K562 (cell line): ENCODE measurements around the gene AKT2. TPM values are rescaled to one million over a fixed set of nuclear protein-coding genes. Genes with fewer than 3 reads are reported as not detected.

Experiments
- CTBP1 ChIP-seq: fragments of 450-650 bp; IDR thresholded peaks from 2 replicates; pipeline ENCODE4 v1.6.1; 2016; ENCODE audit warnings: borderline replicate concordance
- ESRRA ChIP-seq: fragments of 450-650 bp; IDR thresholded peaks from 2 replicates; pipeline ENCODE4 v1.6.1; 2014; ENCODE audit warnings: low read depth, mild to moderate bottlenecking, moderate library complexity, borderline replicate concordance
- KLF16 ChIP-seq: IDR thresholded peaks from 2 replicates; pipeline ENCODE4 v1.6.1; 2016; ENCODE audit warnings: antibody characterized with exemption
- MAZ ChIP-seq, 2 experiments: fragments of 450-650 bp in 1 of 2; sonication (generic) in 1 of 2; formaldehyde crosslinking; IDR thresholded peaks in 1 of 2; conservative IDR thresholded peaks in 1 of 2; 2 replicates each; pipeline versions ENCODE4 v1.4.0 to v1.5.0; 2020; ENCODE audit warnings: mild to moderate bottlenecking in 1 of 2, missing genetic modification reagents in 1 of 2
- POLR2G ChIP-seq: fragments of 200-400 bp; formaldehyde crosslinking; IDR thresholded peaks from 2 replicates; pipeline ENCODE4 v1.6.1; 2017; ENCODE audit warnings: low read depth, mild to moderate bottlenecking, antibody characterized with exemption, low read length, moderate library complexity
- RREB1 ChIP-seq: fragments of 250-450 bp; sonication (Bioruptor Pico); IDR thresholded peaks from 2 replicates; pipeline ENCODE4 v1.4.0; 2020
- TAF7 ChIP-seq: fragments of 450-650 bp; IDR thresholded peaks from 2 replicates; pipeline ENCODE4 v1.6.1; 2016; ENCODE audit warnings: missing genetic modification characterization, missing compliant biosample characterization
- TCF7L2 ChIP-seq: fragments of 150-350 bp; IDR thresholded peaks from 2 replicates; pipeline ENCODE4 v1.6.1; 2016; ENCODE audit warnings: low read depth, mild to moderate bottlenecking, low read length, moderate library complexity
- TCFL5 ChIP-seq: fragments of 250-450 bp; sonication (Bioruptor Pico); conservative IDR thresholded peaks from 2 replicates; pipeline ENCODE4 v1.6.1; 2021; ENCODE audit warnings: mild to moderate bottlenecking, moderate library complexity, matching md5 sums
- ZNF395 ChIP-seq: fragments of 200-800 bp; sonication (Bioruptor generic); IDR thresholded peaks from 2 replicates; pipeline ENCODE4 v1.6.1; 2017; ENCODE audit warnings: missing genetic modification characterization, missing compliant biosample characterization
- polyA plus RNA-seq, 8 experiments: library from polyadenylated mRNA; depleted of rRNA in 4 of 8; stranded (reverse) in 5 of 8; unstranded in 3 of 8; fragments of >200 nt; fragmentation: Nextera tagmentation in 2 of 8; fragmentation: Illumina TruSeq in 1 of 8; extraction: Ambion mirVana in 2 of 8; extraction: Trizol in 1 of 8; gene quantifications; 2 replicates each; pipeline versions ENCODE4 v1.2.1 to v1.2.3, GENCODE V29; 2011 to 2014; ENCODE audit warnings: inconsistent platforms in 1 of 8, missing spikeins in 1 of 8
- total RNA-seq, 7 experiments: library from RNA; depleted of rRNA in 6 of 7; stranded (reverse); fragments of >200 nt in 6 of 7; fragmentation: Illumina TruSeq in 2 of 7; extraction: Trizol in 2 of 7; gene quantifications; 2 replicates each; pipeline versions ENCODE4 v1.2.1 to v1.2.3, GENCODE V29; 2011 to 2021; ENCODE audit warnings: low replicate concordance in 1 of 7
- TF ChIP-seq, protein P1 (sequence below): fragments of 250-450 bp; sonication (Bioruptor Pico); IDR thresholded peaks from 2 replicates; pipeline ENCODE4 v1.9.0; 2021; ENCODE audit warnings: mild to moderate bottlenecking, inconsistent platforms
- TF ChIP-seq, protein P2 (sequence below), 2 experiments: fragments of 150-350 bp in 1 of 2; IDR thresholded peaks; 2 replicates each; pipeline ENCODE4 v1.6.1; 2012 to 2016; ENCODE audit warnings: low read depth in 2 of 2, low read length in 2 of 2, mild to moderate bottlenecking in 1 of 2, moderate library complexity in 1 of 2

AKT2 gene
- total and polyA plus RNA-seq, 9 of the 15 experiments (the other 6 are each of a cell fraction or from before 2014, with no cell fraction given), result 1.1 to 132 (median 67.7) TPM

DNA sequence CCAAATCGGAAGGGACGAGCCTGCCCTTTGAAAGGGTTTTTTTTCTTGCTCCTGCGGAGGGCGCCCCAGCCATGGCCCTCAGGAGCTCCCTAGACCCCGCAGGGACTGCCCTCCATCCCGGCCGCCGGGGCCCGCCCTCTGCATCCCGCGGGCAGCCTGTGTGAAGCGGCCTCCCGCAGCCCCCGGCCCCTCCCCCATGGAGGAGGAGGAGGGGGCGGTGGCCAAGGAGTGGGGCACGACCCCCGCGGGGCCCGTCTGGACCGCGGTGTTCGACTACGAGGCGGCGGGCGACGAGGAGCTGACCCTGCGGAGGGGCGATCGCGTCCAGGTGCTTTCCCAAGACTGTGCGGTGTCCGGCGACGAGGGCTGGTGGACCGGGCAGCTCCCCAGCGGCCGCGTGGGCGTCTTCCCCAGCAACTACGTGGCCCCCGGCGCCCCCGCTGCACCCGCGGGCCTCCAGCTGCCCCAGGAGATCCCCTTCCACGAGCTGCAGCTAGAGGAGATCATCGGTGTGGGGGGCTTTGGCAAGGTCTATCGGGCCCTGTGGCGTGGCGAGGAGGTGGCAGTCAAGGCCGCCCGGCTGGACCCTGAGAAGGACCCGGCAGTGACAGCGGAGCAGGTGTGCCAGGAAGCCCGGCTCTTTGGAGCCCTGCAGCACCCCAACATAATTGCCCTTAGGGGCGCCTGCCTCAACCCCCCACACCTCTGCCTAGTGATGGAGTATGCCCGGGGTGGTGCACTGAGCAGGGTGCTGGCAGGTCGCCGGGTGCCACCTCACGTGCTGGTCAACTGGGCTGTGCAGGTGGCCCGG is 93.1 kb downstream of the AKT2 start (continued):
- TF ChIP-seq, protein P1, sequence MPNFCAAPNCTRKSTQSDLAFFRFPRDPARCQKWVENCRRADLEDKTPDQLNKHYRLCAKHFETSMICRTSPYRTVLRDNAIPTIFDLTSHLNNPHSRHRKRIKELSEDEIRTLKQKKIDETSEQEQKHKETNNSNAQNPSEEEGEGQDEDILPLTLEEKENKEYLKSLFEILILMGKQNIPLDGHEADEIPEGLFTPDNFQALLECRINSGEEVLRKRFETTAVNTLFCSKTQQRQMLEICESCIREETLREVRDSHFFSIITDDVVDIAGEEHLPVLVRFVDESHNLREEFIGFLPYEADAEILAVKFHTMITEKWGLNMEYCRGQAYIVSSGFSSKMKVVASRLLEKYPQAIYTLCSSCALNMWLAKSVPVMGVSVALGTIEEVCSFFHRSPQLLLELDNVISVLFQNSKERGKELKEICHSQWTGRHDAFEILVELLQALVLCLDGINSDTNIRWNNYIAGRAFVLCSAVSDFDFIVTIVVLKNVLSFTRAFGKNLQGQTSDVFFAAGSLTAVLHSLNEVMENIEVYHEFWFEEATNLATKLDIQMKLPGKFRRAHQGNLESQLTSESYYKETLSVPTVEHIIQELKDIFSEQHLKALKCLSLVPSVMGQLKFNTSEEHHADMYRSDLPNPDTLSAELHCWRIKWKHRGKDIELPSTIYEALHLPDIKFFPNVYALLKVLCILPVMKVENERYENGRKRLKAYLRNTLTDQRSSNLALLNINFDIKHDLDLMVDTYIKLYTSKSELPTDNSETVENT, result no peak
- TF ChIP-seq TCFL5 (no peak), KLF16 (no peak), MAZ (CRISPR knock-in tag; conservative IDR thresholded peaks at IDR 0.05 in 1 of 2, IDR thresholded peaks at IDR 0.05 in 1 of 2) (peak in 1 of 2 experiments; percentile 32; a peak in 1 of 4 replicates), CTBP1 (no peak), RREB1 (CRISPR knock-in tag) (0 out of 2 replicates have a peak, but pooled peaks have one; percentile 36), POLR2G (no peak), ESRRA (no peak), TAF7 (tag) (no peak), TCF7L2 (no peak), ZNF395 (CRISPR knock-in tag) (no peak)
- TF ChIP-seq, protein P2, sequence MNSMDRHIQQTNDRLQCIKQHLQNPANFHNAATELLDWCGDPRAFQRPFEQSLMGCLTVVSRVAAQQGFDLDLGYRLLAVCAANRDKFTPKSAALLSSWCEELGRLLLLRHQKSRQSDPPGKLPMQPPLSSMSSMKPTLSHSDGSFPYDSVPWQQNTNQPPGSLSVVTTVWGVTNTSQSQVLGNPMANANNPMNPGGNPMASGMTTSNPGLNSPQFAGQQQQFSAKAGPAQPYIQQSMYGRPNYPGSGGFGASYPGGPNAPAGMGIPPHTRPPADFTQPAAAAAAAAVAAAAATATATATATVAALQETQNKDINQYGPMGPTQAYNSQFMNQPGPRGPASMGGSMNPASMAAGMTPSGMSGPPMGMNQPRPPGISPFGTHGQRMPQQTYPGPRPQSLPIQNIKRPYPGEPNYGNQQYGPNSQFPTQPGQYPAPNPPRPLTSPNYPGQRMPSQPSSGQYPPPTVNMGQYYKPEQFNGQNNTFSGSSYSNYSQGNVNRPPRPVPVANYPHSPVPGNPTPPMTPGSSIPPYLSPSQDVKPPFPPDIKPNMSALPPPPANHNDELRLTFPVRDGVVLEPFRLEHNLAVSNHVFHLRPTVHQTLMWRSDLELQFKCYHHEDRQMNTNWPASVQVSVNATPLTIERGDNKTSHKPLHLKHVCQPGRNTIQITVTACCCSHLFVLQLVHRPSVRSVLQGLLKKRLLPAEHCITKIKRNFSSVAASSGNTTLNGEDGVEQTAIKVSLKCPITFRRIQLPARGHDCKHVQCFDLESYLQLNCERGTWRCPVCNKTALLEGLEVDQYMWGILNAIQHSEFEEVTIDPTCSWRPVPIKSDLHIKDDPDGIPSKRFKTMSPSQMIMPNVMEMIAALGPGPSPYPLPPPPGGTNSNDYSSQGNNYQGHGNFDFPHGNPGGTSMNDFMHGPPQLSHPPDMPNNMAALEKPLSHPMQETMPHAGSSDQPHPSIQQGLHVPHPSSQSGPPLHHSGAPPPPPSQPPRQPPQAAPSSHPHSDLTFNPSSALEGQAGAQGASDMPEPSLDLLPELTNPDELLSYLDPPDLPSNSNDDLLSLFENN (IDR thresholded peaks at IDR 0.05; ENCODE audit: low read depth in 2 of 2, low read length in 2 of 2), result no peak
